ENCODE data around the gene SPDYA.

Gene SPDYA

GRCh38 chr2:28824870-28825269, 14.2 kb downstream of the SPDYA start:
- Histone ChIP-seq H3K36me3 (ENCODE audit: control insufficient read depth, insufficient read depth, low read length) (no peaks in the 10 kb centered on the region), H3K27me3 (replicated peaks; ENCODE audit: control insufficient read depth, insufficient read depth, low read length) (no peaks in the 10 kb centered on the region), H3K4me3 (replicated peaks; ENCODE audit: low read depth, low read length) (no peak overlapping the region)
- DNase-seq (ENCODE audit: extremely low read depth, insufficient read length): no peak
- no peak for TF ChIP-seq CTCF (IDR thresholded peaks at IDR 0.05; ENCODE audit: insufficient read depth, low read length, poor library complexity, severe bottlenecking)

GRCh38 chr2:28828382-28828781, 17.7 kb downstream of the SPDYA start:
- no peak for TF ChIP-seq CTCF (IDR thresholded peaks at IDR 0.05; ENCODE audit: insufficient read depth, low read length, poor library complexity, severe bottlenecking)
- no peaks in the 10 kb centered on the region for H3K36me3 ChIP-seq (ENCODE audit: control insufficient read depth, insufficient read depth, low read length)
- no peak for DNase-seq (ENCODE audit: extremely low read depth, insufficient read length)
- no peak overlapping the region for H3K4me3 ChIP-seq (replicated peaks; ENCODE audit: low read depth, low read length)
- no peaks in the 10 kb centered on the region for H3K27me3 ChIP-seq (replicated peaks; ENCODE audit: control insufficient read depth, insufficient read depth, low read length)

GRCh38 chr2:28833740-28834470, 23.3 kb downstream of the SPDYA start:
- no peak for TF ChIP-seq CTCF (IDR thresholded peaks at IDR 0.05; ENCODE audit: insufficient read depth, low read length, poor library complexity, severe bottlenecking)
- no peaks in the 10 kb centered on the region for H3K36me3 ChIP-seq (ENCODE audit: control insufficient read depth, insufficient read depth, low read length)
- no peak for DNase-seq (ENCODE audit: extremely low read depth, insufficient read length)
- no peak overlapping the region for H3K4me3 ChIP-seq (replicated peaks; ENCODE audit: low read depth, low read length)
- no peaks in the 10 kb centered on the region for H3K27me3 ChIP-seq (replicated peaks; ENCODE audit: control insufficient read depth, insufficient read depth, low read length)

GRCh38 chr2:28835781-28836180, 25.1 kb downstream of the SPDYA start:
- TF ChIP-seq CTCF (IDR thresholded peaks at IDR 0.05; ENCODE audit: insufficient read depth, low read length, poor library complexity, severe bottlenecking): no peak
- no peaks in the 10 kb centered on the region for H3K36me3 ChIP-seq (ENCODE audit: control insufficient read depth, insufficient read depth, low read length)
- no peak overlapping the region for H3K4me3 ChIP-seq (replicated peaks; ENCODE audit: low read depth, low read length)
- no peaks in the 10 kb centered on the region for H3K27me3 ChIP-seq (replicated peaks; ENCODE audit: control insufficient read depth, insufficient read depth, low read length)
- no peak for DNase-seq (ENCODE audit: extremely low read depth, insufficient read length)

- Histone ChIP-seq H3K4me3 (replicated peaks; ENCODE audit: low read depth, low read length) (no peak overlapping the region), H3K27me3 (replicated peaks; ENCODE audit: control insufficient read depth, insufficient read depth, low read length) (no peaks in the 10 kb centered on the region), H3K36me3 (ENCODE audit: control insufficient read depth, insufficient read depth, low read length) (no peaks in the 10 kb centered on the region)
- no peak for TF ChIP-seq CTCF (IDR thresholded peaks at IDR 0.05; ENCODE audit: insufficient read depth, low read length, poor library complexity, severe bottlenecking)
- DNase-seq (ENCODE audit: extremely low read depth, insufficient read length): no peak
These were observed 28.3 kb downstream of the SPDYA start for GRCh38 chr2:28838971-28839370.

- Histone ChIP-seq H3K36me3 (ENCODE audit: control insufficient read depth, insufficient read depth, low read length) (no peaks in the 10 kb centered on the region; the same call in none of the 2 replicates), H3K27me3 (replicated peaks; ENCODE audit: control insufficient read depth, insufficient read depth, low read length) (no peaks in the 10 kb centered on the region), H3K4me3 (replicated peaks; ENCODE audit: low read depth, low read length) (no peak overlapping the region)
- TF ChIP-seq CTCF (IDR thresholded peaks at IDR 0.05; ENCODE audit: insufficient read depth, low read length, poor library complexity, severe bottlenecking): no peak
- no peak for DNase-seq (ENCODE audit: extremely low read depth, insufficient read length)
These were observed 31.4 kb downstream of the SPDYA start for GRCh38 chr2:28842042-28842441.
